ENCODE measurements around the gene ZNF554. TPM values are rescaled to one million over a fixed set of nuclear protein-coding genes. Genes with fewer than 3 reads are reported as not detected.

ZNF554 gene
- total and polyA plus RNA-seq, 9 donors: 4.9 to 10.5 (median 7.2) TPM

GRCh38 chr19:2806736-2807378, 12.8 kb upstream of the ZNF554 start:
- Histone ChIP-seq H3K27me3 (no peaks in the 10 kb centered on the region), H3K4me3 (no peak overlapping the region), H3K4me1 (ENCODE audit: insufficient read depth) (no peaks in the 10 kb centered on the region), H3K9me3 (no peaks in the 10 kb centered on the region), H3K36me3 (no peaks in the 10 kb centered on the region), H3K27ac (no peak overlapping the region)
- intact Hi-C loops (cut with DNase I): no loop called here
- DNase-seq: no peak
- 92 to 96% (median 96%) methylated on average over 31 to 34 of the region's 34 CpGs for WGBS, 3 donors
- TF ChIP-seq CTCF (IDR thresholded peaks at IDR 0.05): no peak
- TF ChIP-seq EP300 (IDR thresholded peaks at IDR 0.05): no peak
- TF ChIP-seq POLR2A (IDR thresholded peaks at IDR 0.05): no peak

GRCh38 chr19:2807379-2808128, 12.1 kb upstream of the ZNF554 start:
- intact Hi-C loops (cut with DNase I): no loop called here
- WGBS, 3 donors: 94 to 95% (median 95%) methylated on average over 42 to 56 of the region's 56 CpGs
- H3K9me3 ChIP-seq: no peaks in the 10 kb centered on the region
- H3K27ac ChIP-seq: no peak overlapping the region
- no peaks in the 10 kb centered on the region for H3K36me3 ChIP-seq
- H3K27me3 ChIP-seq: no peaks in the 10 kb centered on the region
- no peak overlapping the region for H3K4me3 ChIP-seq
- DNase-seq: no peak
- TF ChIP-seq CTCF (IDR thresholded peaks at IDR 0.05) (no peak), EP300 (IDR thresholded peaks at IDR 0.05) (no peak), POLR2A (IDR thresholded peaks at IDR 0.05) (no peak)
- H3K4me1 ChIP-seq (ENCODE audit: insufficient read depth): no peaks in the 10 kb centered on the region

- no peak for DNase-seq
- Histone ChIP-seq H3K36me3 (no peaks in the 10 kb centered on the region), H3K27ac (no peak overlapping the region), H3K27me3 (no peaks in the 10 kb centered on the region), H3K9me3 (no peaks in the 10 kb centered on the region), H3K4me3 (no peak overlapping the region), H3K4me1 (ENCODE audit: insufficient read depth) (no peaks in the 10 kb centered on the region)
- TF ChIP-seq POLR2A (IDR thresholded peaks at IDR 0.05): no peak
- TF ChIP-seq EP300 (IDR thresholded peaks at IDR 0.05): no peak
- no peak for TF ChIP-seq CTCF (IDR thresholded peaks at IDR 0.05)
- intact Hi-C loops (cut with DNase I): no loop called here
- 92 to 93% (median 93%) methylated on average over 25 to 41 of the region's 41 CpGs for WGBS, 3 donors
Observed at GRCh38 chr19:2808129-2808941, 11.3 kb upstream of the ZNF554 start.

GRCh38 chr19:2809387-2810140, 10.1 kb upstream of the ZNF554 start:
- TF ChIP-seq CTCF (IDR thresholded peaks at IDR 0.05): no peak
- no peak for TF ChIP-seq EP300 (IDR thresholded peaks at IDR 0.05)
- TF ChIP-seq POLR2A (IDR thresholded peaks at IDR 0.05): no peak

More at GRCh38 chr19:2809387-2810140, 10.1 kb upstream of the ZNF554 start:
- intact Hi-C loops (cut with DNase I): no loop called here
- no peaks in the 10 kb centered on the region for H3K4me1 ChIP-seq (ENCODE audit: insufficient read depth)
- no peaks in the 10 kb centered on the region for H3K9me3 ChIP-seq
- 76 to 85% (median 80%) methylated on average over 37 of the region's 37 CpGs for WGBS, 3 donors
- H3K27me3 ChIP-seq: no peaks in the 10 kb centered on the region
- no peaks in the 10 kb centered on the region for H3K36me3 ChIP-seq
- DNase-seq: no peak
- H3K27ac ChIP-seq: no peak overlapping the region
- no peak overlapping the region for H3K4me3 ChIP-seq
